Smooth muscle cell (in vitro differentiated cells): Measurements from ENCODE around the gene LGALS7. TPM values are rescaled to one million over a fixed set of nuclear protein-coding genes. Genes with fewer than 3 reads are reported as not detected.

ENCODE experiments used
- DNase-seq: peaks from one replicate; lab custom pipeline; 2025; ENCODE audit not compliant: unreplicated experiment; lab: John Stamatoyannopoulos, UW
- H2AFZ ChIP-seq: fragments of 200-600 bp; sonication (generic); 2 replicates; pipeline ENCODE4 v1.6.0; 2016; ENCODE audit warnings: antibody characterized with exemption, low read depth, mild to moderate bottlenecking
- H3F3A ChIP-seq: fragments of 200-600 bp; sonication (generic); 2 replicates; pipeline ENCODE4 v1.6.0; 2017; ENCODE audit warnings: antibody characterized with exemption, low read depth
- H3K27ac ChIP-seq: fragments of 200-600 bp; sonication (generic); 2 replicates; pipeline ENCODE4 v1.5.1; 2016; ENCODE audit warnings: low read depth, mild to moderate bottlenecking
- H3K27me3 ChIP-seq: fragments of 200-600 bp; sonication (generic); 2 replicates; pipeline ENCODE4 v1.6.1; 2016; ENCODE audit warnings: low read depth, mild to moderate bottlenecking
- H3K36me3 ChIP-seq: fragments of 200-600 bp; sonication (generic); 2 replicates; pipeline ENCODE4 v1.5.1; 2016; ENCODE audit warnings: low read depth
- H3K4me1 ChIP-seq: fragments of 200-600 bp; sonication (generic); 2 replicates; pipeline ENCODE4 v1.5.1; 2016; ENCODE audit warnings: low read depth
- H3K4me2 ChIP-seq: fragments of 200-600 bp; sonication (generic); 2 replicates; pipeline ENCODE4 v1.6.0; 2016; ENCODE audit warnings: mild to moderate bottlenecking
- H3K4me3 ChIP-seq: fragments of 200-600 bp; sonication (generic); 2 replicates; pipeline ENCODE4 v1.5.1; 2016; ENCODE audit warnings: mild to moderate bottlenecking
- H3K79me2 ChIP-seq: fragments of 200-600 bp; sonication (generic); 2 replicates; pipeline ENCODE4 v1.6.0; 2016; ENCODE audit warnings: low read depth, mild to moderate bottlenecking
- H3K9ac ChIP-seq: fragments of 200-600 bp; sonication (generic); 2 replicates; pipeline ENCODE4 v1.6.0; 2016; ENCODE audit warnings: low read depth
- H3K9me3 ChIP-seq: fragments of 200-600 bp; sonication (generic); replicated peaks from 2 replicates; pipeline ENCODE4 v1.5.1; 2016; ENCODE audit warnings: low read depth
- H4K20me1 ChIP-seq: fragments of 200-600 bp; sonication (generic); 2 replicates; pipeline ENCODE4 v1.6.0; 2016; ENCODE audit warnings: low read depth
- WGBS: methylation state at CpG from one replicate; pipeline ENCODE4 v1.1.7; 2016; ENCODE audit warnings: low lambda C conversion rate; 5-methylcytosine and 5-hydroxymethylcytosine counted together
- polyA plus RNA-seq: library from polyadenylated mRNA; unstranded; fragments of >200 nt; fragmentation: Nextera tagmentation; extraction: Ambion mirVana; gene quantifications from 2 replicates; pipeline ENCODE4 v1.2.1, GENCODE V29; 2016
- total RNA-seq: library from RNA; depleted of rRNA; stranded (reverse); fragments of >200 nt; gene quantifications from 2 replicates; pipeline ENCODE4 v1.2.3, GENCODE V29; 2014
- TF ChIP-seq, protein P1 (sequence below): fragments of 200-600 bp; sonication (generic); IDR thresholded peaks from 2 replicates; pipeline ENCODE4 v1.5.1; 2017; ENCODE audit warnings: borderline replicate concordance, mild to moderate bottlenecking, antibody characterized with exemption; ENCODE audit not compliant: insufficient read depth, poor library complexity, severe bottlenecking

Gene LGALS7
- total and polyA plus RNA-seq, 2 experiments from 2014 or later, result not detected

GRCh38 chr19:38769635-38770211, 3.6 kb downstream of the LGALS7 start:
- Histone ChIP-seq H3K4me3 (no peak overlapping the region), H3K9me3 (no peaks in the 10 kb centered on the region), H3K36me3 (no peaks in the 10 kb centered on the region), H2AFZ (peak overlapping the region; percentile 84), H3K27me3 (no peaks in the 10 kb centered on the region), H4K20me1 (no peaks in the 10 kb centered on the region), H3K9ac (no peak overlapping the region), H3K4me1 (no peaks in the 10 kb centered on the region), H3K27ac (no peak overlapping the region), H3K79me2 (no peaks in the 10 kb centered on the region), H3F3A (no peaks in the 10 kb centered on the region), H3K4me2 (peak overlapping the region; percentile 77)
- 28% methylated on average over 30 of the region's 42 CpGs for WGBS
- DNase-seq, result peak; percentile 20
- TF ChIP-seq, protein P1, sequence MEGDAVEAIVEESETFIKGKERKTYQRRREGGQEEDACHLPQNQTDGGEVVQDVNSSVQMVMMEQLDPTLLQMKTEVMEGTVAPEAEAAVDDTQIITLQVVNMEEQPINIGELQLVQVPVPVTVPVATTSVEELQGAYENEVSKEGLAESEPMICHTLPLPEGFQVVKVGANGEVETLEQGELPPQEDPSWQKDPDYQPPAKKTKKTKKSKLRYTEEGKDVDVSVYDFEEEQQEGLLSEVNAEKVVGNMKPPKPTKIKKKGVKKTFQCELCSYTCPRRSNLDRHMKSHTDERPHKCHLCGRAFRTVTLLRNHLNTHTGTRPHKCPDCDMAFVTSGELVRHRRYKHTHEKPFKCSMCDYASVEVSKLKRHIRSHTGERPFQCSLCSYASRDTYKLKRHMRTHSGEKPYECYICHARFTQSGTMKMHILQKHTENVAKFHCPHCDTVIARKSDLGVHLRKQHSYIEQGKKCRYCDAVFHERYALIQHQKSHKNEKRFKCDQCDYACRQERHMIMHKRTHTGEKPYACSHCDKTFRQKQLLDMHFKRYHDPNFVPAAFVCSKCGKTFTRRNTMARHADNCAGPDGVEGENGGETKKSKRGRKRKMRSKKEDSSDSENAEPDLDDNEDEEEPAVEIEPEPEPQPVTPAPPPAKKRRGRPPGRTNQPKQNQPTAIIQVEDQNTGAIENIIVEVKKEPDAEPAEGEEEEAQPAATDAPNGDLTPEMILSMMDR, result peak; percentile 78

- Histone ChIP-seq H2AFZ (no peak overlapping the region), H3K4me2 (no peak overlapping the region), H3K9ac (no peak overlapping the region), H3F3A (no peaks in the 10 kb centered on the region), H3K79me2 (no peaks in the 10 kb centered on the region), H3K36me3 (no peaks in the 10 kb centered on the region), H3K4me1 (no peaks in the 10 kb centered on the region), H3K27me3 (no peaks in the 10 kb centered on the region), H3K27ac (no peak overlapping the region), H3K4me3 (no peak overlapping the region), H3K9me3 (no peaks in the 10 kb centered on the region), H4K20me1 (no peaks in the 10 kb centered on the region)
- no peak for DNase-seq
- WGBS, result 93% methylated on average over 10 of the region's 10 CpGs
- TF ChIP-seq, protein P1, result no peak
Measured at GRCh38 chr19:38766276-38767047, 6.9 kb downstream of the LGALS7 start.

- H3F3A ChIP-seq, result no peaks in the 10 kb centered on the region
- H4K20me1 ChIP-seq, result no peaks in the 10 kb centered on the region
- H3K27ac ChIP-seq, result no peak overlapping the region
- H3K4me3 ChIP-seq, result no peak overlapping the region
- H3K27me3 ChIP-seq, result no peaks in the 10 kb centered on the region
- no peaks in the 10 kb centered on the region for H3K9me3 ChIP-seq
- no peak overlapping the region for H3K9ac ChIP-seq
- WGBS, result 92% methylated on average over 2 of the region's 2 CpGs
- no peak overlapping the region for H2AFZ ChIP-seq
- no peaks in the 10 kb centered on the region for H3K4me1 ChIP-seq
- no peaks in the 10 kb centered on the region for H3K79me2 ChIP-seq
- TF ChIP-seq, protein P1, result no peak
- H3K36me3 ChIP-seq, result no peaks in the 10 kb centered on the region
- no peak overlapping the region for H3K4me2 ChIP-seq
- DNase-seq, result no peak
Measured at GRCh38 chr19:38765214-38765613, 8.1 kb downstream of the LGALS7 start.
